HCT116 (cell line): Measurements from ENCODE around the gene SPSB1.

Source experiments
- CTCF ChIP-seq, 3 experiments: fragments of 200-600 bp in 1 of 3; sonication (generic) in 1 of 3; IDR thresholded peaks in 2 of 3; conservative IDR thresholded peaks in 1 of 3; 2 replicates each; pipeline ENCODE4 v1.5.1; 2012 to 2017; ENCODE audit warnings: low read depth in 2 of 3, low read length in 2 of 3, antibody characterized with exemption in 1 of 3, borderline replicate concordance in 1 of 3, control low read depth in 1 of 3, mild to moderate bottlenecking in 1 of 3, mixed read lengths in 1 of 3, mixed run types in 1 of 3, moderate library complexity in 1 of 3; ENCODE audit not compliant: insufficient read depth in 1 of 3
- EGR1 ChIP-seq: IDR thresholded peaks from 2 replicates; pipeline ENCODE4 v1.6.1; 2012; ENCODE audit warnings: low read depth
- POLR2A ChIP-seq: IDR thresholded peaks from 2 replicates; pipeline ENCODE4 v1.7.0; 2011; ENCODE audit warnings: borderline replicate concordance; ENCODE audit not compliant: insufficient read depth, insufficient read length; ENCODE audit errors: extremely low read depth
- POLR2AphosphoS5 ChIP-seq: IDR thresholded peaks from 2 replicates; pipeline ENCODE4 v1.6.1; 2011; ENCODE audit warnings: mild to moderate bottlenecking, low read depth, low read length, moderate library complexity
- RAD21 ChIP-seq: IDR thresholded peaks from 2 replicates; pipeline ENCODE4 v1.6.1; 2012; ENCODE audit warnings: low read depth, mild to moderate bottlenecking

- TF ChIP-seq RAD21 (no peak), CTCF (IDR thresholded peaks at IDR 0.05 in 2 of 3, conservative IDR thresholded peaks at IDR 0.05 in 1 of 3; ENCODE audit: borderline replicate concordance in 1 of 3, insufficient read depth in 1 of 3, low read depth in 2 of 3, low read length in 2 of 3) (no peak), POLR2A (no peak), EGR1 (no peak), POLR2AphosphoS5 (no peak)
These were observed 25.4 kb upstream of the SPSB1 start for GRCh38 chr1:9267352-9267686.
